Osteoblast (primary cell): ENCODE data around the gene PLCD3. TPM values are rescaled to one million over a fixed set of nuclear protein-coding genes. Genes with fewer than 3 reads are reported as not detected.

Experiments
- DNase-seq: peaks from one replicate; pipeline ENCODE4 v3.0.0; 2011; ENCODE audit warnings: low spot score, mixed read lengths; ENCODE audit not compliant: insufficient read length; ENCODE audit errors: missing footprints
- H2AFZ ChIP-seq: 2 replicates; pipeline ENCODE4 v1.6.0; 2011; ENCODE audit warnings: mild to moderate bottlenecking, low read length
- H3K27ac ChIP-seq: 2 replicates; pipeline ENCODE4 v1.5.1; 2011; ENCODE audit warnings: mild to moderate bottlenecking, low read depth, low read length, moderate library complexity
- H3K27me3 ChIP-seq: 2 replicates; pipeline ENCODE4 v1.6.0; 2012; ENCODE audit warnings: mild to moderate bottlenecking, control low read depth, inconsistent platforms, low read length, moderate library complexity; ENCODE audit not compliant: insufficient read depth
- H3K36me3 ChIP-seq: 2 replicates; pipeline ENCODE4 v1.5.1; 2011; ENCODE audit warnings: mild to moderate bottlenecking, low read length, control low read depth, moderate library complexity; ENCODE audit not compliant: insufficient read depth
- H3K4me1 ChIP-seq: 2 replicates; pipeline ENCODE4 v1.5.1; 2011; ENCODE audit warnings: mild to moderate bottlenecking, low read length, control low read depth, moderate library complexity; ENCODE audit not compliant: insufficient read depth
- H3K4me2 ChIP-seq: 2 replicates; pipeline ENCODE4 v1.6.0; 2011; ENCODE audit warnings: mild to moderate bottlenecking, low read length; ENCODE audit not compliant: insufficient read depth
- H3K4me3 ChIP-seq: fragments of 200-600 bp; sonication (generic); 3 replicates; pipeline ENCODE4 v1.5.1; 2012; ENCODE audit warnings: mild to moderate bottlenecking, low read length, inconsistent platforms; ENCODE audit not compliant: insufficient read depth
- H3K79me2 ChIP-seq: 2 replicates; pipeline ENCODE4 v1.6.0; 2012; ENCODE audit warnings: mild to moderate bottlenecking, low read length, control low read depth, inconsistent platforms; ENCODE audit not compliant: insufficient read depth
- H3K9me3 ChIP-seq: 2 replicates; pipeline ENCODE4 v1.5.1; 2011; ENCODE audit warnings: low read depth, low read length, control low read depth
- H4K20me1 ChIP-seq: 2 replicates; pipeline ENCODE4 v1.6.0; 2012; ENCODE audit warnings: mild to moderate bottlenecking, low read length, control low read depth; ENCODE audit not compliant: insufficient read depth
- total RNA-seq: library from RNA; depleted of rRNA; stranded (reverse); fragments of >200 nt; gene quantifications from 2 replicates; pipeline ENCODE4 v1.2.3, GENCODE V29; 2012
- TF ChIP-seq, protein P1 (sequence below): IDR thresholded peaks from 2 replicates; pipeline ENCODE4 v1.5.1; 2011; ENCODE audit warnings: mild to moderate bottlenecking, low read depth, low read length, moderate library complexity; ENCODE audit errors: extremely low read depth

Gene PLCD3
- total RNA-seq, 1 donor: 31.5 TPM

DNA sequence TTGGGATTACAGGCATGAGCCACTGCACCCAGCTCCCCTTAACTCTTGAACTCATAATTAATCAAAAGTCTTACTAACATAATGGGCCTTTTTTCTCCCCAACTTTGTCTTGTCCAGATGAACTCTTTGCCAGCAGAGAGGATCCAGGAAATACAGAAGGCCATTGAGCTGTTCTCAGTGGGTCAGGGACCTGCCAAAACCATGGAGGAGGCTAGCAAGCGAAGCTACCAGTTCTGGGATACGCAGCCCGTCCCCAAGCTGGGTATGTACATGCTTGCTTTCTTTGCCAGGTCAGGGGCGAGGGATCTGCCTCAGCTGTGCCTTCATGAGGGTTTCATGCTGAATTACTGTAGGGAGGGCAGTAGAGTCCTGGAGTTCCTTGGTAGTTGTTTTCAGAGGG is 45.9 kb downstream of the PLCD3 start:
- Histone ChIP-seq H3K27ac (no peak overlapping the region), H3K36me3 (peaks cover 82% of the 10 kb centered on the region), H4K20me1 (no peaks in the 10 kb centered on the region), H3K4me2 (no peak overlapping the region), H3K9me3 (no peaks in the 10 kb centered on the region), H3K79me2 (peaks cover 33% of the 10 kb centered on the region), H3K27me3 (no peaks in the 10 kb centered on the region), H3K4me3 (no peak overlapping the region), H3K4me1 (peaks cover 25% of the 10 kb centered on the region), H2AFZ (no peak overlapping the region)
- TF ChIP-seq, protein P1, sequence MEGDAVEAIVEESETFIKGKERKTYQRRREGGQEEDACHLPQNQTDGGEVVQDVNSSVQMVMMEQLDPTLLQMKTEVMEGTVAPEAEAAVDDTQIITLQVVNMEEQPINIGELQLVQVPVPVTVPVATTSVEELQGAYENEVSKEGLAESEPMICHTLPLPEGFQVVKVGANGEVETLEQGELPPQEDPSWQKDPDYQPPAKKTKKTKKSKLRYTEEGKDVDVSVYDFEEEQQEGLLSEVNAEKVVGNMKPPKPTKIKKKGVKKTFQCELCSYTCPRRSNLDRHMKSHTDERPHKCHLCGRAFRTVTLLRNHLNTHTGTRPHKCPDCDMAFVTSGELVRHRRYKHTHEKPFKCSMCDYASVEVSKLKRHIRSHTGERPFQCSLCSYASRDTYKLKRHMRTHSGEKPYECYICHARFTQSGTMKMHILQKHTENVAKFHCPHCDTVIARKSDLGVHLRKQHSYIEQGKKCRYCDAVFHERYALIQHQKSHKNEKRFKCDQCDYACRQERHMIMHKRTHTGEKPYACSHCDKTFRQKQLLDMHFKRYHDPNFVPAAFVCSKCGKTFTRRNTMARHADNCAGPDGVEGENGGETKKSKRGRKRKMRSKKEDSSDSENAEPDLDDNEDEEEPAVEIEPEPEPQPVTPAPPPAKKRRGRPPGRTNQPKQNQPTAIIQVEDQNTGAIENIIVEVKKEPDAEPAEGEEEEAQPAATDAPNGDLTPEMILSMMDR: no peak
- DNase-seq: no peak

DNA sequence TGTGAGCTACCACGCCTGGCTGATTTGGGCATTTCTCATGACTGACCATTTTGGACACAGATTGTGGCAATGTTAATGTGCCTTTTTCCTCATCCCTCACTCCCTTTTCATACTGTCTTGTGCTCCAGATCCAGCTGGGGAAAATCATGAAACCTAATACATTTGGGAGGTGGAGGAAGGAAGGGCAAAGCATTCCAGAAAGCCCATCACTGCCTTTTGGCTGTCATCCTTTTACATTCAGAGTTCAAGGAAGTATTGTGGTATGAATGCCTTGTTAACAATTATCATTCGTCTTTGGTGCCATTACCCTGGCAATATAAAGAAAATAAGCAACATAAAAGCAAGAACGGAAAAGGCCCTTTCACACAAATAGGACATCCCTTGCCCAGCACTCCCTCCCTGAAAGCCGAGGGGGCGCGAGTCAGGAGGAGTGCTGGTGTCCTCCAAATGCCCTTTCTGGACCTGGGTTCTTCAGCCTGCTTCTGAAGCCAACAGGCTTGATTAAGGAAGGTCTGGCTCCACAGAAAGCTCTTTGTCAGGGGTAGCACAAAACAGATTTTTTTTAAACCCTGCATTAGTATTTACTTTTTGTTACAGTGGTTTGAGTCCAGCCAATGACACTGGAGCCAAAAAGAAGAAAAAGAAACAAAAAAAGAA is 51.1 kb downstream of the PLCD3 start:
- Histone ChIP-seq H3K4me1 (peaks cover 4% of the 10 kb centered on the region), H3K9me3 (no peaks in the 10 kb centered on the region), H3K4me3 (no peak overlapping the region), H3K4me2 (no peak overlapping the region), H3K27me3 (no peaks in the 10 kb centered on the region), H4K20me1 (peaks cover 20% of the 10 kb centered on the region), H3K27ac (no peak overlapping the region), H3K79me2 (peaks cover 62% of the 10 kb centered on the region), H2AFZ (no peak overlapping the region), H3K36me3 (peaks cover 58% of the 10 kb centered on the region)
- TF ChIP-seq, protein P1: no peak
- DNase-seq: no peak

DNA sequence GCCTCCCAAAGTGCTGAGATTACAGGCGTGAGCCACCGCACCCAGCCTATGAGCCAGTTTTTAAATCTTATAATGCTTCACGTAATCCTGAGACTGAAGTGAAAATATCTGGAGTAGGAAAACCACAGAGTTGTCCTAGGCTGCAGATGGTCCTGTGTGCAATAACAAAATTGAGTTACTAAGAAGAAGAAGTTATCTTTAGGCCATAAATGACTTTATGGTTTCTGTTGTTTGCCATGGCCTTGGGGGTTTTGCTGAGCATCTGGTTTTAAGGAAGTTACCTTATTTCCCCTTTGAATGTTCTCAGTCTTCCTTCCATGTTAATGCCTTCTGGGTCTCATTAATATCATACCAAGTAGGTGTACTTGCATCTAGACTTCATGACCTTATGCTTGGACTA is 54.7 kb downstream of the PLCD3 start:
- DNase-seq: no peak
- H3K27ac ChIP-seq: no peak overlapping the region

DNA sequence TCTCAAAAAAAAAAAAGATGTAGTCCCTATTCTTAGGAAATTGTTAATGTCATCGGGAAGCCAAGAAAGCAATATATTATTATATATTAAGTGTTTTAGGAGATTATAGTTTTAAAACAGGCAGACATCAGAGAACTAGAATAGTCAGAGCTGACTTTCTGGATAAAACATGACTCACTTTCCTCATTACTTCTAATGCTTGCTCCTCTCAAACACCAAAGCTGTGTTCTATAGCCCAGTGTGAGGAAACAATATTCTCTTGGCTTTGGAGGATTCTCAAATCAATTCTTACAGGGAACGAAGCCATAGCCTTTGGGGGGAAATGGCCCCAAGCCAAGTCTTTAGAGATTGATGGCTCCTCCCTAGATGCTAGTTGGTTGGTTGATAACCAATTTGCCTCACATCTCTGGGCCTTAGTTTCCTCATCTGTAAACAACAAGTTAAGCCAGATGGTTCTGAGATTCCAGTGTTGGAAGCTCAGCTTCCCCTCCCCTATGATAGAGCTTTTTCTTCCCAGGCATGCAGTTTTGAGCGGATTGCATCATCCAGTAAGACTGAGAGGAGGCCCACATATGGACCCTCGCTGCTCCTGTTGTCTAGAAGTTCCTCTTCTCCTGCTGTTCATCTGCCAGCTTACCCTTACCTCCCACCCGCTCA is 58.8 kb downstream of the PLCD3 start:
- H3K4me1 ChIP-seq: peaks cover 19% of the 10 kb centered on the region
- peak; percentile 70 for DNase-seq
- no peaks in the 10 kb centered on the region for H3K9me3 ChIP-seq
- no peak overlapping the region for H2AFZ ChIP-seq
- peaks cover 35% of the 10 kb centered on the region for H3K36me3 ChIP-seq
- peaks cover 40% of the 10 kb centered on the region for H4K20me1 ChIP-seq
- no peaks in the 10 kb centered on the region for H3K27me3 ChIP-seq
- H3K27ac ChIP-seq: peak overlapping the region; percentile 39
- no peak overlapping the region for H3K4me2 ChIP-seq
- no peak overlapping the region for H3K4me3 ChIP-seq
- TF ChIP-seq, protein P1: no peak
- H3K79me2 ChIP-seq: peaks cover 88% of the 10 kb centered on the region

More for the DNA sequence above, 54.7 kb downstream of the PLCD3 start:
- H2AFZ ChIP-seq: no peak overlapping the region
- no peaks in the 10 kb centered on the region for H3K9me3 ChIP-seq
- TF ChIP-seq, protein P1: no peak
- peaks cover 87% of the 10 kb centered on the region for H3K79me2 ChIP-seq
- H3K4me2 ChIP-seq: no peak overlapping the region
- H3K4me1 ChIP-seq: peaks cover 14% of the 10 kb centered on the region
- peaks cover 44% of the 10 kb centered on the region for H3K36me3 ChIP-seq
- H3K4me3 ChIP-seq: no peak overlapping the region
- H4K20me1 ChIP-seq: peaks cover 41% of the 10 kb centered on the region
- H3K27me3 ChIP-seq: no peaks in the 10 kb centered on the region
